Measurements from ENCODE around the gene PXYLP1. TPM values are rescaled to one million over a fixed set of nuclear protein-coding genes. Genes with fewer than 3 reads are reported as not detected.
A peak's percentile ranks its signal among the peaks of the same experiment; 100 is the strongest.

PXYLP1 gene, protein sequence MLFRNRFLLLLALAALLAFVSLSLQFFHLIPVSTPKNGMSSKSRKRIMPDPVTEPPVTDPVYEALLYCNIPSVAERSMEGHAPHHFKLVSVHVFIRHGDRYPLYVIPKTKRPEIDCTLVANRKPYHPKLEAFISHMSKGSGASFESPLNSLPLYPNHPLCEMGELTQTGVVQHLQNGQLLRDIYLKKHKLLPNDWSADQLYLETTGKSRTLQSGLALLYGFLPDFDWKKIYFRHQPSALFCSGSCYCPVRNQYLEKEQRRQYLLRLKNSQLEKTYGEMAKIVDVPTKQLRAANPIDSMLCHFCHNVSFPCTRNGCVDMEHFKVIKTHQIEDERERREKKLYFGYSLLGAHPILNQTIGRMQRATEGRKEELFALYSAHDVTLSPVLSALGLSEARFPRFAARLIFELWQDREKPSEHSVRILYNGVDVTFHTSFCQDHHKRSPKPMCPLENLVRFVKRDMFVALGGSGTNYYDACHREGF
- 17.2 TPM for total RNA-seq

DNA sequence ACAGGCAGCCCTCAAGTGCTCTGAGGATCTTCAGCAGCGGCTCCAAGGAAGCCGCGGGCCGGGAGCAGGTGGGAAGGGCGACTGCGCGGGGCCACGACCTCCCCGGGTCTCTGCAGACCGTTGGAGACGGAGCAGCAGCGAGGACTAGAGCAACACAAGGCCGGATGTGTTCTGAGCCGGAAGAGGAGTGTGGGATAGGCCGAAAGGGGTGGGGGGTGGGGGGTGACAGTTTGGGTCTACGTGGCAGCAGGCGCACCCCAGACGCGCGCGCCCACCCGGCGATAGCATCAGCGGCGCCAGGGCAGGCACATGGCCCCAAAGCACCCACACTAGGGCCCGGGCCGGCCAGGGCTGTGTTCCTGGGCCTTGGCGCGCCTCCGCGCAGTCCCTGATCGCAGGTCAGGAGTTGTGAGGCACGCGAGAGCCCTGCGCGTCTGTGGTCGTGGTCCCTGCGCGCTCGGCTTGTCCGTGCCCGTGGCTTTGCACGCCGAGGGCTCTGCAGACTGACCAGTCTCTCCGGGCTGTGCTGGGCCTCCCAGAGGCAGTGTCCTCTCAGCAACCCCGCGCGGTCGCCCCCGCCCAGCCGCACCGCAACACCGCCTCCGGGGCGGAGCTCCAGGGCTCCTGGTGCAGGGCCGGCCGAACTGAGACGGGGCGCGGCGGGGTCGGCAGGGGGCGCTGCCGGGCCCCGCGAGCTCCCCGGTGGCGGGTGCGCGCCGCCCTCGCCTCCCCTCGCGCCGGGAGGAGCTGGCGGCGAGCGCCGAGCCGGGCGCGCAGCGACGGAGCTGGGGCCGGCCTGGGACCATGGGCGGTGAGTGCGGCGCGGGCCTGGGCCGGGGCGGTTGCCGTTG, at the start of gene PXYLP1:
PXYLP1 (plus strand) TSS at position 725 of the 851 bp plus-strand sequence. CDS start 28,351 bp downstream, outside the sequence.
- Histone ChIP-seq H3K4me1 (ENCODE audit: control insufficient read depth in 3 of 3, insufficient read depth in 3 of 3, low read length in 3 of 3) (peaks cover 5 to 14% (median 11%) of the 10 kb centered on the region in 3 donors), H3K27ac (ENCODE audit: low read depth, low read length) (peak within 1 kb of the TSS; percentile 74), H3K36me3 (ENCODE audit: control insufficient read depth in 3 of 3, insufficient read depth in 3 of 3, low read length in 3 of 3) (peaks cover 0 to 2% (median 0%) of the 10 kb centered on the region in 3 donors), H3K27me3 (ENCODE audit: control insufficient read depth in 3 of 3, insufficient read depth in 3 of 3, low read length in 3 of 3) (no peaks in the 10 kb centered on the region), H3K9me3 (ENCODE audit: control insufficient read depth in 3 of 3, low read length in 3 of 3) (no peaks in the 10 kb centered on the region), H3K9ac (ENCODE audit: low read depth in 1 of 3, low read length in 3 of 3) (peak within 1 kb of the TSS; percentile 84 to 97 (median 88)), H3K4me3 (ENCODE audit: low read length in 3 of 3) (peak within 1 kb of the TSS; percentile 77 to 90 (median 88))

DNA sequence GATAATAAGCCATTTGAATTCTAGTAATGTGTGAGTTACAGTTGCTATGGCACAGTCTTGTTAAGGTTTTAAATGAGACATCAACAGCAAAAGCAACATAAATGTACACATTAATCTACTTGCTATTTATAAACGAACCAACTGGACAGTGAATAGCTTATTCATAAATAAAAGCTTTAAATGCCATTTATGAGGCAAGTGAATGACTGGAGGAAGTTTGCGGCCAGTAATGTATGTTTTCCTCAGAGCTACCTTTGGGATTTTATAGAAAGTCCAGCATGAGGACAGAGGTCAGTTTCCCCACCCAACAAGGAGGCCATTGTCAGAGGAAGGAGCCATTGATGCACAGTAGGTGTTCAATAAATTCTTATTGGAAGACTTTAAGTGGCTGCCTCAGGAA, 48.0 kb upstream of the PXYLP1 start:
- H3K27me3 ChIP-seq (ENCODE audit: control insufficient read depth in 3 of 3, insufficient read depth in 3 of 3, low read length in 3 of 3): no peaks in the 10 kb centered on the region
- peaks cover 0 to 2% (median 0%) of the 10 kb centered on the region in 3 donors for H3K9me3 ChIP-seq (ENCODE audit: control insufficient read depth in 3 of 3, low read length in 3 of 3)
- H3K9ac ChIP-seq (ENCODE audit: low read depth in 1 of 3, low read length in 3 of 3): no peak overlapping the region
- no peak overlapping the region for H3K27ac ChIP-seq (ENCODE audit: low read depth, low read length)
- H3K4me3 ChIP-seq (ENCODE audit: low read length in 3 of 3): no peak overlapping the region
- H3K36me3 ChIP-seq (ENCODE audit: control insufficient read depth in 3 of 3, insufficient read depth in 3 of 3, low read length in 3 of 3): no peaks in the 10 kb centered on the region
- peaks cover 0 to 3% (median 0%) of the 10 kb centered on the region in 3 donors for H3K4me1 ChIP-seq (ENCODE audit: control insufficient read depth in 3 of 3, insufficient read depth in 3 of 3, low read length in 3 of 3)

DNA sequence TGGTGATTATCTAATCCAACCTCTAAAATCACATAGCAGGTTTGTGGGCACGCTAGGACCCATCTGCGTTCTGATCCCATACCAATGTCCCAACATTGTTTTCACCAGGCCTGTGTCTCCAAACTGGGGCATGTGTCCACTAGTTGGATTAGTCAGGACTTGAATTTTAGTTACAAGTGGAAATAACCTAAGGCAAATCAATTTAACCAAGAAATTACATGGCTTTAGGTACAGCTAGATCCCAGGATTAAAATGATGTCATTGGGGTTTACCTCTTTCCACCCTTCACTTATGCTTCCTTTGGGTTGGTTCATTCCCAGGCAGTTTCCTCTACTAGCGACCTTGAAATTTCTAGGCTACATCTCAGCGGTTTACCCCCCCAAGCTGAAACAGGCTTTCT, 47.2 kb upstream of the PXYLP1 start:
- Histone ChIP-seq H3K9me3 (ENCODE audit: control insufficient read depth in 3 of 3, low read length in 3 of 3) (peaks cover 0 to 2% (median 0%) of the 10 kb centered on the region in 3 donors), H3K4me3 (ENCODE audit: low read length in 3 of 3) (no peak overlapping the region), H3K36me3 (ENCODE audit: control insufficient read depth in 3 of 3, insufficient read depth in 3 of 3, low read length in 3 of 3) (no peaks in the 10 kb centered on the region), H3K27me3 (ENCODE audit: control insufficient read depth in 3 of 3, insufficient read depth in 3 of 3, low read length in 3 of 3) (no peaks in the 10 kb centered on the region), H3K4me1 (ENCODE audit: control insufficient read depth in 3 of 3, insufficient read depth in 3 of 3, low read length in 3 of 3) (peaks cover 0 to 3% (median 0%) of the 10 kb centered on the region in 3 donors), H3K9ac (ENCODE audit: low read depth in 1 of 3, low read length in 3 of 3) (no peak overlapping the region), H3K27ac (ENCODE audit: low read depth, low read length) (no peak overlapping the region)

DNA sequence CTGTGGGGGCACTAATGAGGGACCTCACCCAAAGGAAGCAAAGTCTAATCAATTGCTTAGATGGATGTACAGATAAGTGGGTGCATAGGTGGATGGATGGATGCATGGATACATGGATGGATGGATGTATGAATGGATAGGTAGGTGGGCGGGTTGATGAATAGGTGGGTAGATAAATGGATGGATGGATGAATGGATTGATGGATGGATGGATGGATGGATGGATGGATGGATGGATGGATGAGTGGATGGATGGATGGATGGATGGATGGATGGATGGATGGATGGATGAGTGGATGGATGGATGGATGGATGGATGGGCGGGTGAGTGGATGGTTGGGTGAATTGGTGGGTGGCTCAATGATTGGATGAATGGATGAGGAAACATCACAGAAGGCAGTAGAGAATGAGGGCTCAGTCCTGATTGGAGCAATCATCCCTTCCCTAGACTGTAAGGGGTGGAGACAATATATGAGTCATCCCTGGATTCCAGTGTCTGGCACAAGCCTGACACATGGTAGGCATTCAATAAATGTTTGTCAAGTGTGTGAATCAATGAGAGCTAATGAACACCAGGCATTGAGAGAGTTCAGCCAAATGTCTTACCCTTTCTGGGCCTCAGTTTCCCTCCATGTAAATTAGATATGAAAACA, 40.4 kb upstream of the PXYLP1 start:
- no peaks in the 10 kb centered on the region for H3K36me3 ChIP-seq (ENCODE audit: control insufficient read depth in 3 of 3, insufficient read depth in 3 of 3, low read length in 3 of 3)
- no peak overlapping the region for H3K4me3 ChIP-seq (ENCODE audit: low read length in 3 of 3)
- H3K4me1 ChIP-seq (ENCODE audit: control insufficient read depth in 3 of 3, insufficient read depth in 3 of 3, low read length in 3 of 3): peaks cover 0 to 2% (median 0%) of the 10 kb centered on the region in 3 donors
- H3K27me3 ChIP-seq (ENCODE audit: control insufficient read depth in 3 of 3, insufficient read depth in 3 of 3, low read length in 3 of 3): peaks cover 0 to 3% (median 2%) of the 10 kb centered on the region in 3 donors
- H3K9ac ChIP-seq (ENCODE audit: low read depth in 1 of 3, low read length in 3 of 3): no peak overlapping the region
- no peaks in the 10 kb centered on the region for H3K9me3 ChIP-seq (ENCODE audit: control insufficient read depth in 3 of 3, low read length in 3 of 3)
- no peak overlapping the region for H3K27ac ChIP-seq (ENCODE audit: low read depth, low read length)

DNA sequence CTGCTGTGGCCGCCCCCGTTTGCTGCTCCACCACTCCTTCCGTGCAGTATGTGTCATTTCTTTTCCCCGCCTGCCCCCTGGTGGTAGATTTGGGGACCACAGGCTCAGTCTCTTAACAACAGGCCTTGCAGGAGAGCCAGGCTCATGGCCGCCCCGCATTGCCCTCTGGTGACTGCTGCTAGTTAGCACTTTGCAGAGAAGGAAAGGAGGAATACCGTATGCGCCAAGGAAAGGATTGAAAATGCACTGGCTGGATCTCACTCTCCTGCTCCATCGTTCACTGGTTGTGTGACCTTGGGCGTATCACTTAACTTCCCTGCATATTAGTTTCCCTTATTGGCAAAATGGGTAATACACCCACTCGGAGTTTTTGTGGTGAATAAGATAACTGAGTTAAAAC, 39.3 kb upstream of the PXYLP1 start:
- H3K36me3 ChIP-seq (ENCODE audit: control insufficient read depth in 3 of 3, insufficient read depth in 3 of 3, low read length in 3 of 3): no peaks in the 10 kb centered on the region
- peaks cover 0 to 2% (median 0%) of the 10 kb centered on the region in 3 donors for H3K4me1 ChIP-seq (ENCODE audit: control insufficient read depth in 3 of 3, insufficient read depth in 3 of 3, low read length in 3 of 3)
- H3K27ac ChIP-seq (ENCODE audit: low read depth, low read length): no peak overlapping the region
- H3K4me3 ChIP-seq (ENCODE audit: low read length in 3 of 3): no peak overlapping the region
- H3K9ac ChIP-seq (ENCODE audit: low read depth in 1 of 3, low read length in 3 of 3): peak overlapping the region in 1 of 3 donors; percentile 8
- H3K9me3 ChIP-seq (ENCODE audit: control insufficient read depth in 3 of 3, low read length in 3 of 3): no peaks in the 10 kb centered on the region
- H3K27me3 ChIP-seq (ENCODE audit: control insufficient read depth in 3 of 3, insufficient read depth in 3 of 3, low read length in 3 of 3): peaks cover 0 to 3% (median 2%) of the 10 kb centered on the region in 3 donors

DNA sequence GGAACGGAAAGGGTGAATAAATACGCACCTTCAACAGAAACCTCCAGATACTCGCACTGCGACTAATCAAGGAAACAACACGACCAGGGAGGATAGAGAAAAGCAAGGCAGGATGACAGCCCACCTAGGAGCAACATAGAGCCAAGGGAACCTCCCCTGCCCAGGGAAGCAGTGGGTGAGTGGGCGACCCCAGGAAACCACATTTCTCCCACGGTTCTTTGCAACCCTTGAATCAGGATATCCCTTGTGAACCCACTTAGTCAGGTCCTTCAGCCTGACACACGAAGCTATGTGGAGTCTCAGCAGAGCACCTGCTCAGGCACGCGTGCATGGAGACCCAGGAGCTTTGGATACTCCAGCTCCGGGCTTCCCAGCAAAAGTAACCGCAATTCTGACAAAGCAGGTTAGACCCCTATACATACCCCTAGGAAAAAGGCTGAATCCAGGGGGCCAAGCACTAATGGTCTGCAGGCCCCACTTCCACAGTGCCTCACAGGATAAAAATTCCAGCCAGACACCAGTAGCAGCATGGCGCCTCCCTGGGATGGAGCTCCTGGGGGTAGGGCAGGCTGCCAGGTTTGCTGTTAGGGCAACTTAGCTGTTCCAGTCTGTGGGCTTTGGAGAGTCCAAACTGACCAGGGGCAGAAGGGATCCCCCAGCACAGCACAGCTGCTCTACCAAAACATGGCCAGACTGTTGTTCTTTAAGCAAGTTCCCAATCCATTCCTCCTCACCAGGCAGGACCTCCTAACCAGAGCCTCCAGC, 38.4 kb upstream of the PXYLP1 start:
- Histone ChIP-seq H3K4me3 (ENCODE audit: low read length in 3 of 3) (no peak overlapping the region), H3K36me3 (ENCODE audit: control insufficient read depth in 3 of 3, insufficient read depth in 3 of 3, low read length in 3 of 3) (no peaks in the 10 kb centered on the region), H3K9ac (ENCODE audit: low read depth in 1 of 3, low read length in 3 of 3) (no peak overlapping the region), H3K4me1 (ENCODE audit: control insufficient read depth in 3 of 3, insufficient read depth in 3 of 3, low read length in 3 of 3) (peaks cover 0 to 2% (median 0%) of the 10 kb centered on the region in 3 donors), H3K27ac (ENCODE audit: low read depth, low read length) (no peak overlapping the region), H3K9me3 (ENCODE audit: control insufficient read depth in 3 of 3, low read length in 3 of 3) (no peaks in the 10 kb centered on the region), H3K27me3 (ENCODE audit: control insufficient read depth in 3 of 3, insufficient read depth in 3 of 3, low read length in 3 of 3) (peaks cover 0 to 3% (median 2%) of the 10 kb centered on the region in 3 donors)

DNA sequence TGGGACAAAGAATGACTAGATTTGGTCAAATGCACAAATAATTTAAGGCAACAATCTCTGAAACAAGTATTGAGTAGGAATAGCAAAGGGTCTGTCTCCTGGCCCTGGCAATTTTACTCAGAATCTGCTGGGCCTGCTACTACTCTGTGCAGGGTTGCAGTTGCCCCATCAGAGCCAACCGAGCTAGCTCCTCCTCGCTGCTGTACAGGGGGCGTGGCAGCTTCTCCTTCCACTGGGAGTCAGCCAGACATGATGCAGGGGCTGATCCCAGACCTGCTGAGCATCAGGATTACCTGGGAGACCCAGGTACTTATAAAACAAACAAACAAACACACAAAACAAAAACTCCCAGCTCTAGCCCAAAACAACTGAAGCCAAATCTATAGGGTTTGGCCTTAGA, 30.5 kb upstream of the PXYLP1 start:
- H3K27me3 ChIP-seq (ENCODE audit: control insufficient read depth in 3 of 3, insufficient read depth in 3 of 3, low read length in 3 of 3): no peaks in the 10 kb centered on the region
- no peaks in the 10 kb centered on the region for H3K9me3 ChIP-seq (ENCODE audit: control insufficient read depth in 3 of 3, low read length in 3 of 3)
- no peak overlapping the region for H3K4me3 ChIP-seq (ENCODE audit: low read length in 3 of 3)
- H3K4me1 ChIP-seq (ENCODE audit: control insufficient read depth in 3 of 3, insufficient read depth in 3 of 3, low read length in 3 of 3): no peaks in the 10 kb centered on the region
- no peaks in the 10 kb centered on the region for H3K36me3 ChIP-seq (ENCODE audit: control insufficient read depth in 3 of 3, insufficient read depth in 3 of 3, low read length in 3 of 3)
- H3K27ac ChIP-seq (ENCODE audit: low read depth, low read length): no peak overlapping the region
- no peak overlapping the region for H3K9ac ChIP-seq (ENCODE audit: low read depth in 1 of 3, low read length in 3 of 3)

GRCh38 chr3:141202682-141203081, 28.9 kb upstream of the PXYLP1 start:
- no peaks in the 10 kb centered on the region for H3K36me3 ChIP-seq (ENCODE audit: control insufficient read depth in 3 of 3, insufficient read depth in 3 of 3, low read length in 3 of 3)
- no peak overlapping the region for H3K4me3 ChIP-seq (ENCODE audit: low read length in 3 of 3)
- H3K9ac ChIP-seq (ENCODE audit: low read depth in 1 of 3, low read length in 3 of 3): no peak overlapping the region
- no peaks in the 10 kb centered on the region for H3K9me3 ChIP-seq (ENCODE audit: control insufficient read depth in 3 of 3, low read length in 3 of 3)
- H3K27ac ChIP-seq (ENCODE audit: low read depth, low read length): no peak overlapping the region
- no peaks in the 10 kb centered on the region for H3K27me3 ChIP-seq (ENCODE audit: control insufficient read depth in 3 of 3, insufficient read depth in 3 of 3, low read length in 3 of 3)
- H3K4me1 ChIP-seq (ENCODE audit: control insufficient read depth in 3 of 3, insufficient read depth in 3 of 3, low read length in 3 of 3): no peaks in the 10 kb centered on the region

DNA sequence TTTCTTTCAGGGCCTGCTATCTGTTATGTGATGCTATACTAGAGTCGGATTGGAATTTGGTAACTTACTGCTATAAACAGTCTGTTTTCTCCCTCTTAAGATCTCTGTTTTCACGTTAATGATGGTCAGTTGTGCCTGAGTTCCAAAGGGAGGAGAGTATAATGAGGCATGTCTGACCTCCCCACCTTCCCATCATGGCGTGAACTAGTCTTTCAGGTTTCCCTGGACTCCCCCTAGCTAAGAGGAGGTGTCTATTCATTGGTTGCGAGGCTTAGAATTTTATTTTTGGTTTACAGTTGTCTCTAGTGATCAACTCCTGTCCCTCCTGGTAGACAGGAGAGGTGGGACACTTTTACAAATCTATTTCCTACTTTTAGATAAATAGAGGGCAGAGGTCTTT, 27.8 kb upstream of the PXYLP1 start:
- no peak overlapping the region for H3K27ac ChIP-seq (ENCODE audit: low read depth, low read length)
- no peaks in the 10 kb centered on the region for H3K27me3 ChIP-seq (ENCODE audit: control insufficient read depth in 3 of 3, insufficient read depth in 3 of 3, low read length in 3 of 3)
- H3K4me3 ChIP-seq (ENCODE audit: low read length in 3 of 3): no peak overlapping the region
- H3K9me3 ChIP-seq (ENCODE audit: control insufficient read depth in 3 of 3, low read length in 3 of 3): no peaks in the 10 kb centered on the region
- no peaks in the 10 kb centered on the region for H3K4me1 ChIP-seq (ENCODE audit: control insufficient read depth in 3 of 3, insufficient read depth in 3 of 3, low read length in 3 of 3)
- H3K36me3 ChIP-seq (ENCODE audit: control insufficient read depth in 3 of 3, insufficient read depth in 3 of 3, low read length in 3 of 3): no peaks in the 10 kb centered on the region
- H3K9ac ChIP-seq (ENCODE audit: low read depth in 1 of 3, low read length in 3 of 3): no peak overlapping the region
